Measurements from ENCODE around the gene SULT2B1. TPM values are rescaled to one million over a fixed set of nuclear protein-coding genes. Genes with fewer than 3 reads are reported as not detected.

Gene SULT2B1
- total RNA-seq, 2 experiments from 2014 or later = not detected

DNA sequence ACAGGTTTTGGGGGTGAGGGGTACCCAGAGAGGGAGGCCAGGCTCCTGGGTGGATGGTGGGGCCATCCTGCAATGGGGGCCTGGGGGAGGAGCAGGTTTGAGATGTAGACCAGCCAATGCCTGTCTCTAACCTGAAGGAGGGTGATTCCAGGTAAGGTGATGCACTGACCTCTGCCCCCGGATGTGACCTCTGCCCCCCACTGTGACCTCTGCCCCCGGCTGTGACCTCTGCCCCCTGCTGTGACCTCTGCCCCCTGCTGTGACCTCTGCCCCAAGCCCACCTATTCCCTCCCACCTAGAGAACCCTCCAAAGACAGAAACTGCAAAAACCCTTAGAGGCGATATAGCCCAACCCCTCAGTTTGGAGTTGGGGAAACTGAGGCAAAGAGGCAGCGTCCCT, 44.3 kb downstream of the SULT2B1 start:
- Mint-ChIP-seq H3K4me1 (ENCODE audit: low read depth) (peaks cover 10% of the 10 kb centered on the region), H3K4me3 (peak overlapping the region; percentile 67), H3K36me3 (ENCODE audit: low read depth) (no peaks in the 10 kb centered on the region), H3K9me3 (ENCODE audit: insufficient read depth) (no peaks in the 10 kb centered on the region), H3K27ac (peak overlapping the region; percentile 84), H3K27me3 (ENCODE audit: low read depth) (no peaks in the 10 kb centered on the region)
- no peak for ATAC-seq
- POLR2A ChIA-PET = no interaction called here
- CTCF ChIA-PET = interaction anchor here (2.9 kb wide), 1 partner anchor 12 kb away, joined by 14 read pairs; no protein-coding TSS in a partner anchor
- no peak for DNase-seq

DNA sequence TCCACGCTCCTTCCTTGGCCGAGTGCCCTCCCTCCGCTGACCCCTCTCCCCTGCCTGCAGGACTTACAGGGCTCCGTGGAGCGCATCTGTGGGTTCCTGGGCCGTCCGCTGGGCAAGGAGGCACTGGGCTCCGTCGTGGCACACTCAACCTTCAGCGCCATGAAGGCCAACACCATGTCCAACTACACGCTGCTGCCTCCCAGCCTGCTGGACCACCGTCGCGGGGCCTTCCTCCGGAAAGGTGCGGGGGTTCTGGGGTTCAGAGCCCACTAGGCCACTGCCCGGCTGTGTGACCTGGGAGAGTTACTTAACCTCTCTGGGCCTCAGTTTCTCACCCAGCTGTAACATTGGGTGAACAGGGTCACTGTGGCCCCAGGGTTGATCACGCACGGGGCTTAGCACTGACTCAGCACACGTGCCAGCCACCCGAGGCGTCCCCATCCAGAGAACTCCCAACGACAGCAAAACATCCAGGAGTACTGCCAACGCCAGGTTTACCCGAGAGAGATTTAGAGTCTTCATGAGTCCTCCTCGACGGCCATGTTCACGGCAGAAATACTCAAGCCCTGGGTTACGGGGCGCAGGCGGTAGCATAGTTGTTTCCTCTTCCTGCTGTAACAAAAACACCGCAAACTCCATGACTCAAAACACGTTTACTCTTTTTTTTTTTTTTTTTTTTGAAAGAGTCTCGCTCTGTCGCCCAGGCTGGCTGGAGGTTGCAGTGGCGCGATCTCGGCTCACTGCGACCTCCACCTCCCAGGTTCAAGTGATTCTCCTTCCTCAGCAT, 44.9 kb downstream of the SULT2B1 start:
- POLR2A ChIA-PET = no interaction called here
- Mint-ChIP-seq H3K36me3 (ENCODE audit: low read depth) (no peaks in the 10 kb centered on the region), H3K4me1 (ENCODE audit: low read depth) (peaks cover 10% of the 10 kb centered on the region), H3K27ac (peak overlapping the region; percentile 84), H3K4me3 (peak overlapping the region; percentile 67), H3K27me3 (ENCODE audit: low read depth) (no peaks in the 10 kb centered on the region), H3K9me3 (ENCODE audit: insufficient read depth) (no peaks in the 10 kb centered on the region)
- peak; percentile 81 for ATAC-seq
- DNase-seq = peak; percentile 56
- CTCF ChIA-PET = interaction anchor here (1.3 to 1.6 kb wide), 2 partner anchors 8 to 12 kb away, joined by 4 to 5 read pairs; no protein-coding TSS in a partner anchor

DNA sequence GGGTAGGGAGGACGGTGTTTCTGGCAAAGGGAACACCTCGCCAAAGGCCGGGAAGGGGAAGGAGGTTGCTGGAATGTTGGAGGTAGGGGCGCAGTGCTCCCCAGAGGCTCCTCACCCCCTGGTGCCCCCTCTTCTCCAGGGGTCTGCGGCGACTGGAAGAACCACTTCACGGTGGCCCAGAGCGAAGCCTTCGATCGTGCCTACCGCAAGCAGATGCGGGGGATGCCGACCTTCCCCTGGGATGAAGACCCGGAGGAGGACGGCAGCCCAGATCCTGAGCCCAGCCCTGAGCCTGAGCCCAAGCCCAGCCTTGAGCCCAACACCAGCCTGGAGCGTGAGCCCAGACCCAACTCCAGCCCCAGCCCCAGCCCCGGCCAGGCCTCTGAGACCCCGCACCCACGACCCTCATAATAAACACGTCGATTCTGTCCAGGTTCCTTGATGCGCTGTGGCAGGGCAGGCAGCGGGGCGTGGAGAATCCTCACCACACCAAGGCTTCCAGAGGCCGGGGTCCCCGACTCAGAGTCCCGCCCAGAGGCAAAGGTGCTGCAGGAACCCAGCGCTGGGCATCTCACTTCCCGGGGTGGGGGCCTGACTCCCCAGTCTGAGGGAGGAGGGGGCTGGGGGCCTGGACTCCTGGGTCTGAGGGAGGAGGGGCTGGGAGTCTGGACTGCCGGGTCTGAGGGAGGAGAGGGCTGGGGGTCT, 47.2 kb downstream of the SULT2B1 start:
- no peaks in the 10 kb centered on the region for H3K27me3 Mint-ChIP-seq (ENCODE audit: low read depth)
- no peaks in the 10 kb centered on the region for H3K36me3 Mint-ChIP-seq (ENCODE audit: low read depth)
- H3K9me3 Mint-ChIP-seq (ENCODE audit: insufficient read depth) = no peaks in the 10 kb centered on the region
- DNase-seq (no peak), ATAC-seq (no peak)
- CTCF ChIA-PET = interaction anchor here (1.1 kb wide), 1 partner anchor 10 kb away, joined by 4 read pairs; no protein-coding TSS in a partner anchor
- no peak overlapping the region for H3K4me3 Mint-ChIP-seq
- H3K4me1 Mint-ChIP-seq (ENCODE audit: low read depth) = peaks cover 2% of the 10 kb centered on the region
- POLR2A ChIA-PET = no interaction called here
- H3K27ac Mint-ChIP-seq = no peak overlapping the region

DNA sequence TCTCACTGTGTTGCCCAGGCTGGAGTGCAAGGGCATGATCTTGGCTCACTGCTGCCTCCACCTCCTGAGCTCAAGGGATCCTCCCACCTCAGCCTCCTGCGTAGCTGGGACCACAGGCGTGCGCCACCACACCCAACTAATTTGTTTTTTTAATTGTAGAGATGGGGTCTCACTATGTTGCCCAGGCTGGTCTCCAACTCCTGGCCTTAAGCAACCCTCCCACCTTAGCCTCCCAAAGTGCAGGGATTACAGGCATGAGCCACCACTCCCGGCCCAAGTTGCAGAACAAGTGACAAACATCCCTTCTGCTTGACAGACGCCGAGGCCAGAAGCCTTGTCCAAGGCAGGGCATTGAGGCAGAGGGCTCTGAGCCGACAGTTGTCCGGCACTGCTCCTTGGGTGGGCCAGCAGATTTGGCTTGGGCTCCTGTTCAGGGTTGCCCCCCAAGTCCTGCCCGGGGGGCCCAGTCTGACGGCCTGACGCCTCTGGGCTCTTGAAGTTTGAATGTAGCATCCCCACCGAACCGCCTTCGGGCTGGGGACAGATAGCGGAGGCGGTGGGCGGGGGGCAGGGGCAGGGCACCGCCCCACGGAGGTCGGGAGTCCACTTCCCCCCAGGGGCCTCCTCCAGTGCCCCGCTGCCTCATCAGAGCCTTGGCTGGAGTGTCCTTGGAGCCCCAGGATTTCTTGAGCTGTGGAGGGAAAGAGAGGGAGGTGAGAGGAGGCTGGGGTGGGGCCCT, 48.9 kb downstream of the SULT2B1 start:
- no peaks in the 10 kb centered on the region for H3K36me3 Mint-ChIP-seq (ENCODE audit: low read depth)
- H3K4me1 Mint-ChIP-seq (ENCODE audit: low read depth) = peaks cover 2% of the 10 kb centered on the region
- no peak for ATAC-seq
- no peaks in the 10 kb centered on the region for H3K27me3 Mint-ChIP-seq (ENCODE audit: low read depth)
- DNase-seq = no peak
- ChIA-PET POLR2A (no interaction called here), CTCF (no interaction called here)
- H3K27ac Mint-ChIP-seq = no peak overlapping the region
- no peaks in the 10 kb centered on the region for H3K9me3 Mint-ChIP-seq (ENCODE audit: insufficient read depth)
- H3K4me3 Mint-ChIP-seq = no peak overlapping the region

DNA sequence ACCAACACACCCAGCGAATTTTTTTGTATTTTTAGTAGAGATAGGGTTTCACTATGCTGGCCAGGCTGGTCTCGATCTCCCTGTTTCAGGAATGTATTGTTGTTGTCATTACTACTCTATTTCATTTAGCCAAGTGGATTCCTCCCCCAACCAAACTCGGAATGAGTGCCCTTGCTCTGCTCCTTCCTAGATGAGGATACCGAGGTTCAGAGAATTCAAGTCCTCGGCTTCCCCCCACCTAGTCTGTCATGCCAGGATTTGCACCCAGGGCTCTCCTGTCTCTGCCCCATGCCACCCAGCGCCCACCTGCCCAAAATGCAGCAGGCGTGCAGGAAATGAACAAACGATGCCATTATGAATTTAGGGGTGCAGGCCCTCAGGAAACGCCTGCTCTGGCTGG, 51.0 kb downstream of the SULT2B1 start:
- POLR2A ChIA-PET = interaction anchor here (1.5 kb wide), 1 partner anchor 16 kb away, joined by 4 read pairs; the partner anchor contains the start of genes RPL18 and SPHK2

DNA sequence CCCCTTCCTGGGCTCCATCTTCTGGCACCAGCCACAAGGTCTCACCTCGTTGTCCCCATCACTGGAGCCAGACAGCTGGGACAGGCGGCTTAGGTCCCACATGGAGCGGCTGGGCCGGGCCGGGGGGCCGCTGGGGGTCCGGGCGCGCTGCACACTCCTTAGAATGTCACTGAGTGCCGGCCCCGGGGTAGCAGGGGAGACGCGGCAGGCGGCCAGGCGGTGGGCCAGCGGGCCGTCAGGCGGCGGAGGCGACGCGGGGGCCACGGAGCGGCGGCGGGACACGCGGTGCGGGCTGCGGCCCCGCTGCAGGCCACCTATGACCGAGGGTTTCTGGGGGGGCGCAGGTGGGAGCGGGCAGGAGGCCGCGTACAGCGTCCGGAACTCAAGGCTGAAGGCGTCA, 51.5 kb downstream of the SULT2B1 start:
- H3K36me3 Mint-ChIP-seq (ENCODE audit: low read depth) = no peaks in the 10 kb centered on the region
- CTCF ChIA-PET = no interaction called here
- no peak overlapping the region for H3K27ac Mint-ChIP-seq
- no peak for ATAC-seq
- H3K9me3 Mint-ChIP-seq (ENCODE audit: insufficient read depth) = no peaks in the 10 kb centered on the region
- H3K4me1 Mint-ChIP-seq (ENCODE audit: low read depth) = no peaks in the 10 kb centered on the region
- POLR2A ChIA-PET = no interaction called here
- no peak overlapping the region for H3K4me3 Mint-ChIP-seq
- DNase-seq = no peak
- H3K27me3 Mint-ChIP-seq (ENCODE audit: low read depth) = no peaks in the 10 kb centered on the region

More for the DNA sequence above, 51.0 kb downstream of the SULT2B1 start:
- CTCF ChIA-PET = no interaction called here
- Mint-ChIP-seq H3K4me3 (no peak overlapping the region), H3K27ac (no peak overlapping the region), H3K9me3 (ENCODE audit: insufficient read depth) (no peaks in the 10 kb centered on the region), H3K36me3 (ENCODE audit: low read depth) (no peaks in the 10 kb centered on the region), H3K27me3 (ENCODE audit: low read depth) (no peaks in the 10 kb centered on the region), H3K4me1 (ENCODE audit: low read depth) (no peaks in the 10 kb centered on the region)
- DNase-seq (no peak), ATAC-seq (no peak)

DNA sequence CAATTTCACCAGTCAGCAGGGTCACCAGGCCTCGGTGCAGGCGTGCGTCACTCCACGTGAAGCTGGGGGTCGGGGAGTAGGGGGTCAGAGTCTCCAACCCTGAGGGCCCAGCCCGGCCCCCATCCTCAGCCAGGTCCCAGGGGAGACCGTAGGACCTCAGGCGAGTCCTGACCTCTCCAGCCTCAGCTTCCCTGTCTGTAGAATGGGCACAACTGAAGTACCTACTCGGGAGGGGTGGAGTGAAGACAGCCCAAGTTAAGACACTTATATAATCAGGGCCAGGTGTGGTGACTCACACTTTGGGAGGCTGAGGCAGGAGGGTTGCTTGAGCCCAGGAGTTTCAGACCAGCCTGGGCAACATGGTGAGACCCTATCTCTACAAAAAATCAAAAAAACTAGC, 51.9 kb downstream of the SULT2B1 start:
- CTCF ChIA-PET = no interaction called here
- H3K9me3 Mint-ChIP-seq (ENCODE audit: insufficient read depth) = no peaks in the 10 kb centered on the region
- no peaks in the 10 kb centered on the region for H3K27me3 Mint-ChIP-seq (ENCODE audit: low read depth)
- ATAC-seq (no peak), DNase-seq (no peak)
- peaks cover 3% of the 10 kb centered on the region for H3K4me1 Mint-ChIP-seq (ENCODE audit: low read depth)
- no peak overlapping the region for H3K4me3 Mint-ChIP-seq
- POLR2A ChIA-PET = no interaction called here
- no peak overlapping the region for H3K27ac Mint-ChIP-seq
- no peaks in the 10 kb centered on the region for H3K36me3 Mint-ChIP-seq (ENCODE audit: low read depth)

DNA sequence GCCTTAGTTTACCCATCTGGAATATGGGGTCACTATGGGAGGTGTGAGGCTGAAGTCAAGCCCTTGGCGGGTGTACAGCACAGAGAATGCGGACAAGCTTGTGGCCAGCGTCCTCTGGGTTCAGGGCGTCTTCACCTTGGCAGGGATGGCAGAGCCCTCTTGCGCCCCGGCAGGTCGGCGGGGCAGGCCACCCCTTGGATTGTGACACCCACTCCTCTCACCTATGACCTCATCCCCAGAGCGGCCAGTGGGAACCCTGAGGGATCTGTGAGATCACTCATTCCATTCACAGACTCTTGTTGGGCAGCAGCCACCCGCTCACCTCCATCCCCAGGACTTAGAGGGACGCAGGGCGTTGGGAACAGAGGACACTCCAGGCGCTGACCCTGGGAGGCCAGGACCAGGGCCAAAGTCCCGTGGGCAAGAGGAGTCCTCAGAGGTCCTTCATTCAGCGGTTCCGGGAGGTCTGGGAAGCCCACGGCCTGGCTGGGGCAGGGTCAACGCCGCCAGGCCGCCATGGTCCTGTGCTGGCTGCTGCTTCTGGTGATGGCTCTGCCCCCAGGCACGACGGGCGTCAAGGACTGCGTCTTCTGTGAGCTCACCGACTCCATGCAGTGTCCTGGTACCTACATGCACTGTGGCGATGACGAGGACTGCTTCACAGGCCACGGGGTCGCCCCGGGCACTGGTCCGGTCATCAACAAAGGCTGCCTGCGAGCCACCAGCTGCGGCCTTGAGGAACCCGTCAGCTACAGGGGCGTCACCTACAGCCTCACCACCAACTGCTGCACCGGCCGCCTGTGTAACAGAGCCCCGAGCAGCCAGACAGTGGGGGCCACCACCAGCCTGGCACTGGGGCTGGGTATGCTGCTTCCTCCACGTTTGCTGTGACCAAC, 54.7 kb downstream of the SULT2B1 start, which contains the start of gene SPACA4:
SPACA4 (plus strand) TSS at position 280 of the 896 bp plus-strand sequence; CDS start at position 517, 237 bp downstream.
- ATAC-seq (no peak), DNase-seq (no peak)
- POLR2A ChIA-PET = interaction anchor here (1.0 to 1.4 kb wide), 2 partner anchors 12 to 33 kb away, joined by 3 to 5 read pairs; partner anchors contain the start of genes RPL18 and SPHK2
- CTCF ChIA-PET = interaction anchor here (2.0 to 3.4 kb wide), 5 partner anchors 18 to 117 kb away, joined by 4 to 32 read pairs (median 27); no protein-coding TSS in a partner anchor
- no peak within 1 kb of the TSS for H3K4me3 Mint-ChIP-seq
- no peak within 1 kb of the TSS for H3K27ac Mint-ChIP-seq
- no peaks in the 10 kb centered on the region for H3K36me3 Mint-ChIP-seq (ENCODE audit: low read depth)
- peaks cover 4% of the 10 kb centered on the region for H3K4me1 Mint-ChIP-seq (ENCODE audit: low read depth)
- H3K9me3 Mint-ChIP-seq (ENCODE audit: insufficient read depth) = no peaks in the 10 kb centered on the region
- H3K27me3 Mint-ChIP-seq (ENCODE audit: low read depth) = no peaks in the 10 kb centered on the region

DNA sequence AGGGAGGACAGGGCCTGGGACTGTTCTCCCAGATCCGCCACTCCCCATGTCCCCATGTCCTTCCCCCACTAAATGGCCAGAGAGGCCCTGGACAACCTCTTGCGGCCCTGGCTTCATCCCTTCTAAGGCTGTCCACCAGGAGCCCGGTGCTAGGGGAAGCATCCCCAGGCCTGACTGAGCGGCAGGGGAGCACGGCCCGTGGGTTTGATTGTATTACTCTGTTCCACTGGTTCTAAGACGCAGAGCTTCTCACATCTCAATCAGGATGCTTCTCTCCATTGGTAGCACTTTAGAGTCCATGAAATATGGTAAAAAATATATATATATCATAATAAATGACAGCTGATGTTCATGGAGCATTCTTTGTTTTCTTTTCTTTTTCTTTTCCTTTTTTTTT, 55.4 kb downstream of the SULT2B1 start:
- DNase-seq (no peak), ATAC-seq (no peak)
- H3K36me3 Mint-ChIP-seq (ENCODE audit: low read depth) = no peaks in the 10 kb centered on the region
- no peaks in the 10 kb centered on the region for H3K27me3 Mint-ChIP-seq (ENCODE audit: low read depth)
- POLR2A ChIA-PET = interaction anchor here (1.4 kb wide), 1 partner anchor 33 kb away, joined by 5 read pairs; no protein-coding TSS in a partner anchor
- CTCF ChIA-PET = interaction anchor here (2.0 to 3.4 kb wide), 5 partner anchors 15 to 117 kb away, joined by 4 to 32 read pairs (median 27); no protein-coding TSS in a partner anchor
- no peaks in the 10 kb centered on the region for H3K9me3 Mint-ChIP-seq (ENCODE audit: insufficient read depth)
- peaks cover 4% of the 10 kb centered on the region for H3K4me1 Mint-ChIP-seq (ENCODE audit: low read depth)
- H3K27ac Mint-ChIP-seq = no peak overlapping the region
- no peak overlapping the region for H3K4me3 Mint-ChIP-seq

DNA sequence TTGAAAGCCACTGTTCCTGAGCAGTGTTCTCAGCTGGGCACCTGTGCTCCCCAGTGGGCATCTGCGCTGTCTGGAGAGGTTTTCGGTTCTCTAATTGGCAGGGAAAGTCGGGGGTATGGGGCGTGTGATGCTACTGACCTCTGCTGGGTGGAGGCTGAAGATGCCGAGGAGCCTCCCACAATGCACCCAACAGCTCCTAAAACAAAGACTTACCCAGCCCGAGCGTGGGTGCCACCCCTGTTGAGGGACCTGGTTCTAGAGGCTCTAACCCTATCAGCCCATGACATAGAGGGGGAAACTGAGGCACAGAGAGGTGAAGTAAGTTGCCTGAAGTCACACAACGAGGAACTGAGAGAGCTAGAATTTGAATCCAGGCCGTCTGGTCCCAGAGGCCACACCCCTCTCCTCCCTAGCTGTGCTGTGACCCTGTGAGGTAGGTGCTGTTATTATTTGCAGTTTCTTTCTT, 56.9 kb downstream of the SULT2B1 start:
- peaks cover 3% of the 10 kb centered on the region for H3K36me3 Mint-ChIP-seq (ENCODE audit: low read depth)
- POLR2A ChIA-PET = interaction anchor here (0.6 to 1.5 kb wide), 5 partner anchors 9 to 219 kb away, joined by 3 to 11 read pairs (median 3); partner anchors contain the start of genes RPL18 and SPHK2
- H3K4me3 Mint-ChIP-seq = no peak overlapping the region
- H3K9me3 Mint-ChIP-seq (ENCODE audit: insufficient read depth) = no peaks in the 10 kb centered on the region
- CTCF ChIA-PET = interaction anchor here (0.6 to 3.4 kb wide), 22 partner anchors 9 to 295 kb away, joined by 3 to 32 read pairs (median 4); partner anchors contain the start of genes KDELR1, RPL18, SPHK2 and SYNGR4
- DNase-seq (peak; percentile 71), ATAC-seq (peak; percentile 79)
- peak overlapping the region; percentile 46 for H3K27ac Mint-ChIP-seq
- no peaks in the 10 kb centered on the region for H3K27me3 Mint-ChIP-seq (ENCODE audit: low read depth)
- H3K4me1 Mint-ChIP-seq (ENCODE audit: low read depth) = peaks cover 4% of the 10 kb centered on the region

All from activated CD8-positive, alpha-beta T cell treated with anti-CD3 and anti-CD28 coated beads, Interleukin-2, amount 10 ng/mL, durations not matched to agents 7 days and 5 days (primary cell).